Chondrocyte (in vitro differentiated cells): ENCODE measurements around the gene USP47. TPM values are rescaled to one million over a fixed set of nuclear protein-coding genes. Genes with fewer than 3 reads are reported as not detected.

ENCODE experiments used
- DNase-seq: peaks from one replicate; pipeline ENCODE4 v3.0.0; 2021; ENCODE audit warnings: mixed read lengths, low spot score
- H3K27ac Mint-ChIP-seq: one replicate; pipeline ENCODE4 v1.8.0; 2021; ENCODE audit warnings: mild to moderate bottlenecking, moderate library complexity, mixed read lengths; ENCODE audit not compliant: unreplicated experiment
- H3K27me3 Mint-ChIP-seq: 2 replicates; pipeline ENCODE4 v1.8.0; 2021; ENCODE audit warnings: low read depth, mixed read lengths
- H3K36me3 Mint-ChIP-seq: 2 replicates; pipeline ENCODE4 v1.8.0; 2021; ENCODE audit warnings: low read depth, mixed read lengths
- H3K4me1 Mint-ChIP-seq: 2 replicates; pipeline ENCODE4 v1.8.0; 2021; ENCODE audit warnings: low read depth, mild to moderate bottlenecking, mixed read lengths
- H3K4me3 Mint-ChIP-seq: one replicate; pipeline ENCODE4 v1.8.0; 2021; ENCODE audit warnings: mild to moderate bottlenecking, moderate library complexity, mixed read lengths; ENCODE audit not compliant: unreplicated experiment
- H3K9me3 Mint-ChIP-seq: 2 replicates; pipeline ENCODE4 v1.8.0; 2021; ENCODE audit warnings: low read depth, mixed read lengths
- CTCF ChIP-seq: fragments of 200-600 bp; sonication (generic); IDR thresholded peaks from 2 replicates; pipeline ENCODE4 v1.5.0; 2021; ENCODE audit warnings: antibody characterized with exemption, mild to moderate bottlenecking, moderate library complexity
- total RNA-seq: library from RNA; stranded (reverse); gene quantifications from 3 replicates; pipeline ENCODE4 v1.2.1, GENCODE V29; 2021

Gene USP47
- total RNA-seq, 1 donor from 2014 or later: 44.4 TPM

- no peaks in the 10 kb centered on the region for H3K9me3 Mint-ChIP-seq
- peak overlapping the region; percentile 88 for H3K27ac Mint-ChIP-seq
- TF ChIP-seq CTCF: no peak
- no peaks in the 10 kb centered on the region for H3K27me3 Mint-ChIP-seq
- peaks cover 9% of the 10 kb centered on the region for H3K36me3 Mint-ChIP-seq
- peaks cover 95% of the 10 kb centered on the region for H3K4me1 Mint-ChIP-seq
- no peak for DNase-seq
- H3K4me3 Mint-ChIP-seq: no peak overlapping the region
Observed at GRCh38 chr11:11982975-11983374, 141.2 kb downstream of the USP47 start.

- DNase-seq: no peak
- peak overlapping the region; percentile 88 for H3K27ac Mint-ChIP-seq
- TF ChIP-seq CTCF: no peak
- H3K4me3 Mint-ChIP-seq: no peak overlapping the region
- no peaks in the 10 kb centered on the region for H3K9me3 Mint-ChIP-seq
- peaks cover 95% of the 10 kb centered on the region for H3K4me1 Mint-ChIP-seq
- H3K27me3 Mint-ChIP-seq: no peaks in the 10 kb centered on the region
- H3K36me3 Mint-ChIP-seq: peaks cover 8% of the 10 kb centered on the region
Observed at GRCh38 chr11:11983427-11983826, 141.7 kb downstream of the USP47 start.

GRCh38 chr11:11984563-11984962 lies 142.8 kb downstream of the USP47 start:
- H3K9me3 Mint-ChIP-seq: no peaks in the 10 kb centered on the region
- peaks cover 9% of the 10 kb centered on the region for H3K36me3 Mint-ChIP-seq
- no peak for DNase-seq
- no peak for TF ChIP-seq CTCF
- no peak overlapping the region for H3K4me3 Mint-ChIP-seq
- H3K4me1 Mint-ChIP-seq: peaks cover 94% of the 10 kb centered on the region
- H3K27ac Mint-ChIP-seq: peak overlapping the region; percentile 88
- H3K27me3 Mint-ChIP-seq: no peaks in the 10 kb centered on the region

- Mint-ChIP-seq H3K27ac (peak overlapping the region; percentile 88), H3K9me3 (no peaks in the 10 kb centered on the region), H3K36me3 (peaks cover 9% of the 10 kb centered on the region), H3K27me3 (no peaks in the 10 kb centered on the region), H3K4me3 (no peak overlapping the region), H3K4me1 (peaks cover 93% of the 10 kb centered on the region)
- no peak for DNase-seq
- no peak for TF ChIP-seq CTCF
Observed at GRCh38 chr11:11985016-11985715, 143.4 kb downstream of the USP47 start.

GRCh38 chr11:11985954-11986949 lies 144.5 kb downstream of the USP47 start:
- Mint-ChIP-seq H3K4me1 (peaks cover 93% of the 10 kb centered on the region), H3K36me3 (peaks cover 10% of the 10 kb centered on the region), H3K27me3 (no peaks in the 10 kb centered on the region), H3K4me3 (no peak overlapping the region), H3K9me3 (no peaks in the 10 kb centered on the region), H3K27ac (peak overlapping the region; percentile 88)
- DNase-seq: no peak
- TF ChIP-seq CTCF: no peak
